CD4-positive, alpha-beta T cell treated with Interleukin-15 for 4 hours (primary cell): ENCODE data around the gene SERINC2.
"Not testable (repeated sequence)": the region's sequence is repeated elsewhere in the genome, so short reads cannot be mapped to it uniquely, and the experiment has no call there.

Experiments
- DNase-seq: peaks from one replicate; pipeline ENCODE4 v3.0.0-alpha.2; 2020; ENCODE audit warnings: low spot score

The SERINC2 gene

DNA sequence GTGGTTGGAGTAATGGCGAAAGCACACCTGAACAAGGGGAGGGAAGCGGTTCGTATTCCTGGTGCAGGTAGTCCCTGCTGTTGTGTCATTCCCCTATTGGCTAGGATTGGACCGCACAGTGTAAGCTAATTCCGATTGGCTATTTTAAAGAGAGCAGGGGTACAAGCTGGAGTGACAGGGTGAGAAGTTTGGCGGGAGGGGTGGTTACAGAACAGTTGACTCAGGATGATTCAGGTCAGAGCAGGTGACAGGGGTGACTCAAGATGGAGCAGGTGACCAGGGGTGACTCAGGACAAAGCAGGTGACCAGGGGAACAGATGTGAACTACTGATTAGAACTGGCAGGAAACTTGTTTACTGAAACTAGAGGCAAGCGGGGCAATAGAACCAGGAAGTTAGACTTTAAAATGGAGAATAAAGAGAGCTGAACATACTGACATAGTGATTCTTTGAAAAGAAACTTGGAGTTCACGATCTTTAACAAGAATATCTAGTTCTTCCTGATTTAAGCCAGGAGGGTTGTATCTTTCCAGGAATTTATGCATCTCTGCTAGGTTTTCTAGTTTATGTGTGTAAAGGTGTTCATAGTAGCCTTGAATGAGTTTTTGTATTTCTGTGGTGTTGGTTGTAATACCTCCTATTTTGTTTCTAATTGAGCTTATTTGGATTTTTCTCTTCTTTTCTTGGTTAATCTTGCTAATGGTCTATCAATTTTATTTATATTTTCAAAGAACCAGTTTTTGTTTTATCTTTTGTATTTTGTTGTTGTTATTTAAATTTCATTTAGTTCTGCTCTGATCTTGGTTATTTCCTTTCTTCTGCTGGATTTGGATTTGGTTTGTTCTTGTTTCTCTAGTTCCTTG is 58.7 kb downstream of the SERINC2 start:
- DNase-seq = not testable (repeated sequence)

DNA sequence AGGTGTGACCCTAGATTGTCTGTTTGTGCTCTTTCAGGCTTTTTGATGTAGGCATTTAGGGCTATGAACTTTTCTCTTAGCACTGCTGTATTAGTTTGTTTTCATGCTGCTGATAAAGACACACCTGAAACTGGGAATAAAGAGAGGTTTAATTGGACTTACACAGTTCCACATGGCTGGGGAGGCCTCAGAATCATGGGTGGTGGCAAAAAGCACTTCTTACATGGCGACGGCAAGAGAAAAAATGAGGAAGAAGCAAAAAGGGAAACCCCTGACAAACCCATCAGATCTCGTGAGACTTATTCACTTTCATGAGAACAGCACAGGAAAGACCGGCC is 59.3 kb downstream of the SERINC2 start:
- not testable (repeated sequence) for DNase-seq

DNA sequence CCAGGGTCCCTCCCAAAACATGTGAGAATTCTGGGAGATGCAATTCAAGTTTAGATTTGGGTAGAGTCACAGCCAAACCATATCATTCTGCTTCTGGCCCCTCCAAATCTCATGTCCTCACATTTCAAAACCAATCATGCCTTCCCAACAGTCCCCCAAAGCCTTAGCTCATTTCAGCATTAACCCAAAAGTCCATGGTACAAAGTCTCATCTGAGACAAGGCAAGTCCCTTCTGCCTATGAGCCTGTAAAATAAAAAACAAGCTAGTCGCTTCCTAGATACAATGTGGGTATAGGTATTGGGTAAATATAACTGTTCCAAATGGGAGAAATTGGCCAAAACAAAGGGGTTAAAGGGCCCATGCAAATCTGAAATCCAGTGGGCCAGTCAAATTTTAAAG is 59.7 kb downstream of the SERINC2 start:
- DNase-seq = not testable (repeated sequence)

DNA sequence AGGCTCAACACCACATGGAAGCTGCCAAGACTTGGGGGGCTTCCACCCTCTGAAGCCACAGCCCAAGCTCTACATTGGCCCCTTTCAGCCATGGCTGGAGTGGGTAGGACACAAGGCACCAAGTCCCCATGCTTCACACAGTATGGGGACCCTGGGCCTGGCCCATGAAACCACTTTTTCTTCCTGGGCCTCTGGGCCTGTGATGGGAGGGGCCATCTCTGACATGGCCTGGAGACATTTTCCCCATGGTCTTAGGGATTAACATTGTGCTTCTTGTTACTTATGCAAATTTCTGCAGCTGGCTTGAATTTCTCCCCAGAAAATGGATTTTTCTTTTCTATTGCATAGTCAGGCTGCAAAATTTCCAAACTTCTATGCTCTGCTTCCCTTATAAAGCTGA is 60.5 kb downstream of the SERINC2 start:
- DNase-seq = not testable (repeated sequence)

DNA sequence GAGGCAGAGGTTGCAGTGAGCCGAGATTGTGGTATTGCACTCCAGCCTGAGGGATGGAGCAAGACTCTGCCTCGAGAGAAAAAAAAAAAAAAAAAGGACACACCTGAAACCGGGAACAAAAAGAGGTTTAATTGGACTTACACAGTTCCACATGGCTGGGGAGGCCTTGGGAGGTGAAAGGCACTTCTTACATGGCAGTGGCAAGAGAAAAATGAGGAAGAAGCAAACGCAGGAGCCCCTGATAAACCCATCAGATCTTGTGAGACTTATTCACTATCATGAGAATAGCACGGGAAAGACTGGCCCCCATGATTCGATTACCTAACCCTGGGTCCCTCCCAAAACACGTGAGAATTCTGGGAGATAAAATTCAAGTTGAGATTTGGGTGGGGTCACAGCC is 61.6 kb downstream of the SERINC2 start:
- not testable (repeated sequence) for DNase-seq

DNA sequence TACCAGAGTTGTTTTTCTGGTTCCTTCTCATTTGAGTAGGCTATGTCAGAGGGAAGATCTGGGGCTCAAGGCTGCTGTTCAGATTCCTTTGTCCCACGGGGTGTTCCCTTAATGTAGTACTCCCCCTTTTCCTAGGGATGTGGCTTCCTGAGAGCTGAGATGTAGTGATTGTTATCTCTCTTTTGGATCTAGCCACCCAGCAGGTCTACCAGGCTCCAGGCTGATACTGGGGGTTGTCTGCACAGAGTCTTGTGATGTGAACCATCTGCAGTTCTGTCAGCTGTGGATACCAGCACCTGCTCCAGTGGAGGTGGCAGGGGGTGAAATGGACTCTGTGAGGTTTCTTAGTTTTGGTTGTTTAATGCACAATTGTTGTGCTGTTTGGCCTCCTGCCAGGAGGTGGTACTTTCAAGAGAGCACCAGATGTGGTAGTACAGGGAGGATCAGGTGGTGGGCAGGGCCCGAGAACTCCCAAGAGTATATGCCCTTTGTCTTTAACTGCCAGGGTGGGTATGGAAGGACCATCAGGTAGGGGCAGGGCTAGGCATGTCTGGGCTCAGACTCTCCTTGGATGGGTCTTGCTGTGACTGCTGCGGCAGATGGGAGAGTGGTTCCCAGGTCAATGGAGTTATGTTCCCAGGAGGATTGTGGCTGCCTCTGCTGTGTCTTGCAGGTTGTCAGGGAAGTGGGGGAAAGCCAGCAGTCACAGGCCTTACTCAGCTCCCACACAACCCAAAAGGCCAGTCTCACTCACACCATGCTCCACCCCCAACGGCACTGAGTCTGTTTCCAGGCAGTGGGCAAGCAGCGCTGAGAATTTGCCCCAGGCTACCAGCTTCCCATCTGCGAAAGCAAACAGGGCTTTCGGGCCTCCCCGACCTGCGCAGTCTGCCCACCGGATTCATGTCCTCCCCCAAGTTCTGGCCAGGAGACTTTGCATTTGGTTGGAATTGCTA is 64.2 kb downstream of the SERINC2 start:
- no peak for DNase-seq

DNA sequence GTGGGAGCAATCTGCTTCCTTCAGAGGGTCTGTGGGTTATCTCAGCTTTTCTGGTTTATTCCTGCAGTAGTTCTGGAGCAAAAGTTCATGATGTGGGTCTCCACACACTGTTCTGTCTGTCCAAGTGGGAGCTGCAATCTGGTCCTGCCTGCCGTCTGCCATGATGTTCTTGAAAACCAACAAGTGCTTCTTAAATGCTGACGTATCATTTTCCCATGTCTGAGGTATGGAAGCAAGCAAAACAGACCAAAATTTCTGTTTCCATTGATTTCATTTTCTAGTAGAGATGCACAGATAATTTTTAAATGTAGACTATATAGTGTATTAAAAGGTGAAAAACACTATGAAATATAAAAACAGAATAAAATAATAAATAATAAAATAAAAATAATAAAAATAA is 65.2 kb downstream of the SERINC2 start:
- no peak for DNase-seq

DNA sequence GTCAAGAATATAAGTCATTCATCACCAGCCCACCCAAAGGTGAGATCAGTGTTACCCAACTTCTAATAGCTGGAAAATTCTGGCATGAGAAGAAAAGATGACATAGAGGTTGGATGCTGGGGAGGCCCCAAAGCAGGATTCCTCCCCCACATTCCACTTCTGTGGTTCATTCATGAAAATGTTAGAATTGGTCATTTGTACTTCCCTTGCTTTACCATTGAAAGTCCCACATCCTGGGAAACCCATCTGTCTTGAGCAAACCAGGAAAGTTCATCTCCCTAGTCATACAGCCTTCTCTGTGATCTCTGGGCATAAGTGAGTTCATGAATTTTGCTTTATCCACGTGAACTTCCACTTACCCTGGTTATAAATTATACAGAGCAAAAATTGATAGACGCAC is 66.8 kb downstream of the SERINC2 start:
- no peak for DNase-seq

DNA sequence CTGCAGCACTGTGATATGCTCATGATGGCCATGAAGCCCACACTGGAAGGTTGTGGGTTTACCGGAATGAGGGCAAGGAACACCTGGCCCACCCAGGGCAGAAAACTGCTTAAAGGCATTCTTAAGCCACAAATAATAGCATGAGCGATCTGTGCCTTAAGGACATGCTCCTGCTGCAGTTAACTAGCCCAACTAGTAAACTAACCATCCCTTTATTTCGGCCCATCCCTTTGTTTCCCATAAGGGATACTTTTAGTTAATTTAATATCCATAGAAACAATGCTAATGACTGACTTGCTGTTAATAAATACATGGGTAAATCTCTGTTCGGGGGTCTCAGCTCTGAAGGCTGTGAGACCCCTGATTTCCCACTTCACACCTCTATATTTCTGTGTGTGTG is 67.4 kb downstream of the SERINC2 start:
- not testable (repeated sequence) for DNase-seq

DNA sequence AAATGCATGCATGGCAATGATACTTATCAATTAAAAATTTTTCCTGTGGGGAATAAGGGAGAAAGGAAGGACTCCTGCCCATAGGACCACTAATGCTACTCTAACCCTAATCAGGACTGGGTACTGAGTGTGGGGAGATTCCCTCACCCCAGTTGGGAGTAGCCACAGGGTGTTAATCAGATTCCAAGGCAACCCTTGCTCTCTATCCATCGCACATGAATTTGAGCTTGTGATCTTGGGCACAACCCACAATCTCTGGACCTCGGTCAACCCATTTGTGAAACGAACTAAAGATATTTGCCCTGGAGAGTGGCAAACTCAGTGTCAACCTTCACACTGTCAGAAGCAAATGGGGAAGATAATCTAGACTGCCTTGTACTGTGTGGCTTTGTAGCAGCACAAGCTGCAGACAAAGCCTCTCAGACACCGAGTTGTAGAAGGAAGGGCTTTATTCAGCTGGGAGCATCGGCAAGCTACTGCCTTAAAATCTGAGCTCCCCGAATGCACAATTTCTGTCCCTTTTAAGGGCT is 69.5 kb downstream of the SERINC2 start:
- DNase-seq = no peak

DNA sequence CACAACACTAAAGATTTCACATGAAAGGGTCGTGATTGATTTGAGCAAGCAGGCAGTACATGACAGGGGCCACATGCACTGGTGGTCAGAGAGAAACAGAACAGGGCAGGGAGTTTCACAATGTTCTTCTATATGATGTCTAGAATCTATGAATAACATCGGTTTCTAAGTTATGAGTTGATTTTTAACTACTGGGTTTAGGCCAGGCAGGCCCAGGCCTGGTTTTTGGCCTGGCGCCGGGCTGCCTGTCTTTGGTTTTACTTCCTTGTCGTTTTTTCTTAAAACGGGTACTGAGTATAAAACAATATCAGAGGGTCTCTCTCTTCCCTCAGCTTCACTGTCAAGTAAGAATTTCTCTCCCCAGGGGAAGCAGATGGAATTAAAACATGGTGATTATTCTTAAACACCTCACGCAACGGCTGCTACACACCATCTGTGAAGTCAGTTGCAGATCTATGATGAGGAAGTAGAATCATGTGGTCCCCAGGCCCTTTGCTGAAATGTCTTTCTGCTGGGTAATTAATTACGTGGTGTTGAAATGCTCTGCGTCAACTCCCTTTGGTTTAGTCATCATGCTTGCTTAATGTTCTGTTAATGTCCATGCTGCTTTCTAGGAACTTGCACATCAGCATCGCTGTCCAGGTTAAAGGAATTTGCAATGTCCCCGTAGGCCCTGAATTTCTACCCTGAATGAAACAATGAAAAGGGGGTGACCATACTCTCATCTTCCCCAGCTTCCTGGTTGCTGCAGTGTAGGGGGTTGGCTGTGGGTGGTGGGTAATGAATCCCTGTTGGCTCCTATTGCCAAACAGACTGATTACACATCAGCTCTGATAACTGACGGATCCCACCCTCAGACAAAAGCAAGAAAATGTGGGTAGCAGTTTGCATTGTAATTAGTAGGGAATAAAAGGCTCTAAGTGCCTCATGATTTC is 70.3 kb downstream of the SERINC2 start:
- DNase-seq = no peak
